BE2C (cell line): ENCODE data around the gene EXOC4.

Experiments
- DNase-seq: peaks from one replicate; pipeline ENCODE4 v3.0.0-alpha.2; 2020
- H3K27me3 ChIP-seq: fragments of 250-450 bp; sonication (Bioruptor Pico); 2 replicates; pipeline ENCODE4 v1.5.1; 2020; ENCODE audit warnings: mild to moderate bottlenecking
- H3K36me3 ChIP-seq: fragments of 250-450 bp; sonication (Bioruptor Pico); 2 replicates; pipeline ENCODE4 v1.5.1; 2020; ENCODE audit warnings: mild to moderate bottlenecking
- H3K4me1 ChIP-seq: fragments of 250-450 bp; sonication (Bioruptor Pico); 2 replicates; pipeline ENCODE4 v1.5.1; 2020
- H3K4me3 ChIP-seq: 2 replicates; pipeline ENCODE4 v1.5.1; 2011; ENCODE audit warnings: low read depth, low read length
- H3K9me3 ChIP-seq: fragments of 250-450 bp; sonication (Bioruptor Pico); 2 replicates; pipeline ENCODE4 v1.5.1; 2020
- TF ChIP-seq, protein P1 (sequence below): IDR thresholded peaks from 2 replicates; pipeline ENCODE4 v1.5.1; 2012; ENCODE audit warnings: mild to moderate bottlenecking, low read depth, low read length

Gene EXOC4

DNA sequence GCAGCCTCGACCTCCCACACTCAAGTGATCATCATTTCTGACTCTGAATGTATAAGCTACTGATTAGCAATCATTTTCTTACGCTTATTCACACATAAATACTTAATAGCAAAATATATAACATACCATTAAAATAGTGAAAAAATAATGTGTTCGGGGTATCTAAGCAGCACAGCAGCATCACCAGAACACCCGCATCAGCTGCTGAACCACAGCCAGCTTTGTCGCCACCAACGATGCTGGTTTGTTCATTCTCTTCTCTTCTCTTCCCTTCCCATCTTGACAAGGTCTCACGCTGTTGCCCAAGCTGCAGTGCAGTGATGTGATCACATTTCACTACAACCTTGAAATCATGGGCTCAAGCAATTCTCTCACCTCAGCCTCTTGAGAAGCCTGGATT, 449.2 kb downstream of the EXOC4 start:
- Histone ChIP-seq H3K9me3 (no peaks in the 10 kb centered on the region), H3K27me3 (no peaks in the 10 kb centered on the region), H3K36me3 (no peaks in the 10 kb centered on the region), H3K4me1 (peaks cover 24% of the 10 kb centered on the region), H3K4me3 (no peak overlapping the region)
- DNase-seq: no peak
- TF ChIP-seq, protein P1, sequence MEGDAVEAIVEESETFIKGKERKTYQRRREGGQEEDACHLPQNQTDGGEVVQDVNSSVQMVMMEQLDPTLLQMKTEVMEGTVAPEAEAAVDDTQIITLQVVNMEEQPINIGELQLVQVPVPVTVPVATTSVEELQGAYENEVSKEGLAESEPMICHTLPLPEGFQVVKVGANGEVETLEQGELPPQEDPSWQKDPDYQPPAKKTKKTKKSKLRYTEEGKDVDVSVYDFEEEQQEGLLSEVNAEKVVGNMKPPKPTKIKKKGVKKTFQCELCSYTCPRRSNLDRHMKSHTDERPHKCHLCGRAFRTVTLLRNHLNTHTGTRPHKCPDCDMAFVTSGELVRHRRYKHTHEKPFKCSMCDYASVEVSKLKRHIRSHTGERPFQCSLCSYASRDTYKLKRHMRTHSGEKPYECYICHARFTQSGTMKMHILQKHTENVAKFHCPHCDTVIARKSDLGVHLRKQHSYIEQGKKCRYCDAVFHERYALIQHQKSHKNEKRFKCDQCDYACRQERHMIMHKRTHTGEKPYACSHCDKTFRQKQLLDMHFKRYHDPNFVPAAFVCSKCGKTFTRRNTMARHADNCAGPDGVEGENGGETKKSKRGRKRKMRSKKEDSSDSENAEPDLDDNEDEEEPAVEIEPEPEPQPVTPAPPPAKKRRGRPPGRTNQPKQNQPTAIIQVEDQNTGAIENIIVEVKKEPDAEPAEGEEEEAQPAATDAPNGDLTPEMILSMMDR: no peak

DNA sequence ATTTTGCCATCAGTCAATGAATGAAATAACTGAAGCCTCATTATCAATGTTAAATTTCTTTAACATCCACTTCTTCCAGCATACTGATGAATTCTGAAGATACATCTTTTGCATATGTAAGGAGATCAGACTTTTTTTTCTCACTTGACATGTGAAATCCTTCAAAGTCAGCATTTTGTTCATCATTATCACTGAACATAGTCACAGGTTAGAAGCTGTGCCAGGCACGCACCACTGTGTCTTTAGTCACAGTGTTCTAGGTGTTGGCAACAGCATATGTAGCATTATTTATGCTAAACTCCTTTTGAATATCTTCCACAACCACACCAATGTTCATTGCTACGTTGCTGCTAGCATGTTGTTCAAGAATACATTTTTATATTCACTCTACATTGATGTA, 450.1 kb downstream of the EXOC4 start:
- H3K4me3 ChIP-seq: no peak overlapping the region
- no peak for DNase-seq
- H3K27me3 ChIP-seq: no peaks in the 10 kb centered on the region
- no peaks in the 10 kb centered on the region for H3K9me3 ChIP-seq
- H3K36me3 ChIP-seq: no peaks in the 10 kb centered on the region
- TF ChIP-seq, protein P1: no peak
- H3K4me1 ChIP-seq: peaks cover 24% of the 10 kb centered on the region

DNA sequence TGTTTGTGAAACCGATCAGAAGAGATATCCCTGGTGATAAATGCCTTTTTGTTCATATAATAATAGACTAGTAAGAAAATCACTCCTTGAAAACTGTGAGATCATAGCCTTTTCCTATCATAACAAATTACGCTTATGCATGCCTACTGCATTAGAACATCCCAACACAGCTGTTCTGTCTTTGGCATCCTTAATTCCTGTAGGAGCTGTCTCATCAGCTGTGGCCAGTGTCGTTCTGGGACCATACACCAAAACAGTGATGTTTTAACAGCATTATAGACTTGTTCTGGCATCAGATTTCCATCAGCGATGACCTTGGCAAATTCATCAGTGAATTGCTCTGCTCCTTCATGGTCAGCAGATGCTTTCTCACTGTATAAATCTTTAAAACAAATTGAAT, 450.7 kb downstream of the EXOC4 start:
- H3K27me3 ChIP-seq: no peaks in the 10 kb centered on the region
- no peaks in the 10 kb centered on the region for H3K9me3 ChIP-seq
- TF ChIP-seq, protein P1: no peak
- H3K4me1 ChIP-seq: peaks cover 24% of the 10 kb centered on the region
- no peaks in the 10 kb centered on the region for H3K36me3 ChIP-seq
- DNase-seq: peak; percentile 31
- no peak overlapping the region for H3K4me3 ChIP-seq

DNA sequence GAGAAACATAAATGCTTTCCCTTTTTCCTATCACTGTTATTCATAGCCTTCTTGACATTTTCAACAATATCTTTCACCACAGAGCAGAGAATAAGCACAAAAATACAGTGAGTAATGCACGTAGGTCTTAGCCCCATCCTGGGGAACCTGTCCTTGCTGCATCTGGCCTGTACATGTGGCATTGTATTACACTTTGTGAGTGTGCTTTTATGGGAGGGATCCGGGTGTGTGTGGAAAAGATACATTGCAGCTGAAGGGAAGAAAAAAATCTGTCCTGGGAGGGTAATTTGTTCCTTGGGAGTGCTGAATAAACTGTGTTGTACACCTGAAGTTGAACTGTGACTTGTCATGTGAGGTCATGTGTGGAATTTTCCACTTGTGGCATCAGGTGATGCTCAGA, 451.6 kb downstream of the EXOC4 start:
- H3K4me1 ChIP-seq: peaks cover 30% of the 10 kb centered on the region
- TF ChIP-seq, protein P1: no peak
- no peaks in the 10 kb centered on the region for H3K36me3 ChIP-seq
- DNase-seq: no peak
- no peak overlapping the region for H3K4me3 ChIP-seq
- no peaks in the 10 kb centered on the region for H3K9me3 ChIP-seq
- no peaks in the 10 kb centered on the region for H3K27me3 ChIP-seq

DNA sequence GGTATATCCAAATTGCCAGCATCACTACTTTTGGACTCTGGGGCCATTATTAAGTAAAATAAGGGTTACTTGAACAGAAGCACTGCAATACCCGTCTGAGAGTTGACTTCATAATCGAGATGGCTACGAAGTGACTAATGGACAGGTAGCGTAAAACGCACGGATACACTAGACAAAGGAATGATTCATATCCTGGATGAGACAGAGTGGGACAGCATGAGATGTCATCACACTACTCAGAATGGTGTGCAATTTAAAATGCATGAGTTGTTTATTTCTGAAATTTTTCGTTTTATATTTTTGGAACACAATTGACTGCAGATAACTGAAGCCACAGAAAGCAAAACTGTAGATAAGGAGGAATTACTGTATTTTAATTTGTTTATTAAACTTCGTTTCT, 452.7 kb downstream of the EXOC4 start:
- Histone ChIP-seq H3K36me3 (no peaks in the 10 kb centered on the region), H3K9me3 (no peaks in the 10 kb centered on the region)
- DNase-seq: no peak

DNA sequence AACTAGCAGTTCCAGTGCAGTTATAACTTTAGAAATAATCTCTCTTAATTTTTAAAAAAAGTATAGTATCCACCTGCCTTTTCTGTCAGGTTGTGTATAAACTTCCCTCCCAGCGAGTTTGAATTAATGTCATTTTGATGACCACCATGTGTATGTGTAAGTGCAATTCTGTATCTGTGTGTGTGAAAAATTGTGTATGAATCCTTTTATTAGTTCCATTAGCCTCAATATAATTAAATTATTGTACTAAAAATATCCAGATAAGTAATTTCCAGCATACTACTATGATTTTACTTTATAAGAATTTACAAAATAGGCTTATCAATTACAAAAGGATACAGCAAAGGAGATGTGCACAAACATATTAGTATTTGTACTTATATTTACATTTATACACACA, 453.1 kb downstream of the EXOC4 start:
- TF ChIP-seq, protein P1: no peak
- H3K4me1 ChIP-seq: peaks cover 30% of the 10 kb centered on the region
- no peak overlapping the region for H3K4me3 ChIP-seq
- no peaks in the 10 kb centered on the region for H3K36me3 ChIP-seq
- no peaks in the 10 kb centered on the region for H3K27me3 ChIP-seq
- DNase-seq: no peak
- no peaks in the 10 kb centered on the region for H3K9me3 ChIP-seq

More for the DNA sequence above, 452.7 kb downstream of the EXOC4 start:
- Histone ChIP-seq H3K4me1 (peaks cover 30% of the 10 kb centered on the region), H3K4me3 (no peak overlapping the region), H3K27me3 (no peaks in the 10 kb centered on the region)
- TF ChIP-seq, protein P1: no peak
